ENCODE results near the gene FN1.

DNA sequence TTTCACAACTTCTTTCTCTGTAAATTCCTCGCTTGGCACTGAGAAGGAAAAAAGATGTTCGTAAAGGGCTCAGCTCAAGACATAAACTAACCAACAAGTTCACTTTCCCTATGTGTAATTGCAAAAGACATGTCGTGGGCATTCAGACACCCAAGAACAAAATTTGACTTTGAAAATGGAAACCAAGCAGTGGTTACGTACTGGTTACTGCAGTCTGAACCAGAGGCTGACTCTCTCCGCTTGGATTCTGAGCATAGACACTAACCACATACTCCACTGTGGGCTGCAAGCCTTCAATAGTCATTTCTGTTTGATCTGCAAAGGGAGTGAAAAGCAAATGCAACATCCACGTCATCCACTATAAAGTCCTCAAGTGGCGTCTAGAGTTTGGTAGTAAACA lies 53.9 kb downstream of the FN1 start:
- TF ChIP-seq, protein P1, sequence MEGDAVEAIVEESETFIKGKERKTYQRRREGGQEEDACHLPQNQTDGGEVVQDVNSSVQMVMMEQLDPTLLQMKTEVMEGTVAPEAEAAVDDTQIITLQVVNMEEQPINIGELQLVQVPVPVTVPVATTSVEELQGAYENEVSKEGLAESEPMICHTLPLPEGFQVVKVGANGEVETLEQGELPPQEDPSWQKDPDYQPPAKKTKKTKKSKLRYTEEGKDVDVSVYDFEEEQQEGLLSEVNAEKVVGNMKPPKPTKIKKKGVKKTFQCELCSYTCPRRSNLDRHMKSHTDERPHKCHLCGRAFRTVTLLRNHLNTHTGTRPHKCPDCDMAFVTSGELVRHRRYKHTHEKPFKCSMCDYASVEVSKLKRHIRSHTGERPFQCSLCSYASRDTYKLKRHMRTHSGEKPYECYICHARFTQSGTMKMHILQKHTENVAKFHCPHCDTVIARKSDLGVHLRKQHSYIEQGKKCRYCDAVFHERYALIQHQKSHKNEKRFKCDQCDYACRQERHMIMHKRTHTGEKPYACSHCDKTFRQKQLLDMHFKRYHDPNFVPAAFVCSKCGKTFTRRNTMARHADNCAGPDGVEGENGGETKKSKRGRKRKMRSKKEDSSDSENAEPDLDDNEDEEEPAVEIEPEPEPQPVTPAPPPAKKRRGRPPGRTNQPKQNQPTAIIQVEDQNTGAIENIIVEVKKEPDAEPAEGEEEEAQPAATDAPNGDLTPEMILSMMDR (conservative IDR thresholded peaks at IDR 0.05): no peak
- no peak for TF ChIP-seq EZH2 (IDR thresholded peaks at IDR 0.05; ENCODE audit: low read depth)

Measured in PC-9 (cell line).